PC-3 (cell line): Measurements from ENCODE around the gene EPS8L2. TPM values are rescaled to one million over a fixed set of nuclear protein-coding genes. Genes with fewer than 3 reads are reported as not detected.
"Not testable (repeated sequence)": the region's sequence is repeated elsewhere in the genome, so short reads cannot be mapped to it uniquely, and the experiment has no call there.

Experiments used
- ATAC-seq: fragments of 200-7000 bp; cut with Tn5 transposase; 2 replicates; pipeline ENCODE4 v1.9.1; 2020; ENCODE audit warnings: mild to moderate bottlenecking, moderate library complexity
- BruUV-seq: library from RNA; stranded (reverse); fragments of 400-500 nt; replicated peaks from 2 replicates; lab custom pipeline; 2021; lab: Mats Ljungman, UMichigan
- CTCF ChIA-PET: fragments of 300-600 bp; sonication (Branson Sonifier 250); formaldehyde crosslinking; loops from one replicate; lab custom pipeline; 2022; ENCODE audit warnings: antibody characterized with exemption; lab: Charles Lee
- POLR2A ChIA-PET: fragments of 300-600 bp; sonication (Branson Sonifier 250); formaldehyde crosslinking; loops from one replicate; lab custom pipeline; 2022; ENCODE audit warnings: antibody characterized with exemption; ENCODE audit not compliant: unreplicated experiment; lab: Charles Lee
- DNase-seq: peaks from one replicate; pipeline ENCODE4 v3.0.0-alpha.2; 2015
- H2AFZ ChIP-seq: fragments of 300-600 bp; sonication (generic); 2 replicates; pipeline ENCODE4 v1.6.0; 2016; ENCODE audit warnings: antibody characterized with exemption, low read length
- H3F3A ChIP-seq: fragments of 300-600 bp; sonication (generic); one replicate; pipeline ENCODE4 v1.6.0; 2017; ENCODE audit warnings: antibody characterized with exemption, low read length, control low read depth, mild to moderate bottlenecking; ENCODE audit not compliant: unreplicated experiment
- H3K27ac ChIP-seq: fragments of 300-600 bp; sonication (generic); 2 replicates; pipeline ENCODE4 v1.5.1; 2016; ENCODE audit warnings: mild to moderate bottlenecking, low read length
- H3K27me3 ChIP-seq: fragments of 300-600 bp; sonication (generic); 2 replicates; pipeline ENCODE4 v1.6.1; 2016; ENCODE audit warnings: low read length, mixed read lengths
- H3K36me3 ChIP-seq: fragments of 300-600 bp; sonication (generic); 2 replicates; pipeline ENCODE4 v1.6.1; 2016; ENCODE audit warnings: low read depth, mixed run types, low read length, mixed read lengths
- H3K4me1 ChIP-seq: fragments of 300-600 bp; sonication (generic); 2 replicates; pipeline ENCODE4 v1.5.1; 2016; ENCODE audit warnings: low read length; ENCODE audit not compliant: insufficient read depth
- H3K4me2 ChIP-seq: fragments of 300-600 bp; sonication (generic); 2 replicates; pipeline ENCODE4 v1.6.0; 2016; ENCODE audit warnings: low read length
- H3K4me3 ChIP-seq: fragments of 300-600 bp; sonication (generic); 2 replicates; pipeline ENCODE4 v1.5.1; 2016; ENCODE audit warnings: mild to moderate bottlenecking, low read length, mixed read lengths
- H3K79me2 ChIP-seq: fragments of 300-600 bp; sonication (generic); 2 replicates; pipeline ENCODE4 v1.6.1; 2017; ENCODE audit warnings: low read length, mixed read lengths
- H3K9ac ChIP-seq: fragments of 300-600 bp; sonication (generic); 2 replicates; pipeline ENCODE4 v1.6.0; 2016; ENCODE audit warnings: mild to moderate bottlenecking, low read length
- H3K9me2 ChIP-seq: fragments of 300-600 bp; sonication (generic); replicated peaks from 2 replicates; pipeline ENCODE4 v1.6.1; 2016; ENCODE audit warnings: mixed run types, low read length, mixed read lengths
- H3K9me3 ChIP-seq: fragments of 300-600 bp; sonication (generic); 2 replicates; pipeline ENCODE4 v1.6.1; 2016; ENCODE audit warnings: low read length, mixed read lengths
- H4K20me1 ChIP-seq: fragments of 300-600 bp; sonication (generic); 2 replicates; pipeline ENCODE4 v1.6.1; 2016; ENCODE audit warnings: low read length, mixed read lengths
- EZH2 ChIP-seq: fragments of 300-600 bp; sonication (generic); IDR thresholded peaks from one replicate; pipeline ENCODE4 v1.6.1; 2017; ENCODE audit warnings: antibody characterized with exemption, mild to moderate bottlenecking, low read length; ENCODE audit not compliant: unreplicated experiment
- EZH2phosphoT487 ChIP-seq: fragments of 300-600 bp; sonication (generic); IDR thresholded peaks from 2 replicates; pipeline ENCODE4 v1.6.1; 2018; ENCODE audit warnings: mild to moderate bottlenecking, antibody characterized with exemption, low read length, borderline replicate concordance
- intact Hi-C: fragments of 100-400 bp; cut with micrococcal nuclease; formaldehyde crosslinking; loops from 2 replicates; pipeline ENCODE4 v1.9.0; 2023
- total RNA-seq: library from RNA; depleted of rRNA; stranded (reverse); fragments of >200 nt; gene quantifications from 2 replicates; pipeline ENCODE4 v1.2.3, GENCODE V29; 2014
- TF ChIP-seq, protein P1 (sequence below): fragments of 300-600 bp; sonication (generic); conservative IDR thresholded peaks from 2 replicates; pipeline ENCODE4 v1.5.1; 2017; ENCODE audit warnings: antibody characterized with exemption, low read depth, mild to moderate bottlenecking, low read length

Gene EPS8L2
- total RNA-seq, 1 experiment from 2014 or later: 127 TPM

DNA sequence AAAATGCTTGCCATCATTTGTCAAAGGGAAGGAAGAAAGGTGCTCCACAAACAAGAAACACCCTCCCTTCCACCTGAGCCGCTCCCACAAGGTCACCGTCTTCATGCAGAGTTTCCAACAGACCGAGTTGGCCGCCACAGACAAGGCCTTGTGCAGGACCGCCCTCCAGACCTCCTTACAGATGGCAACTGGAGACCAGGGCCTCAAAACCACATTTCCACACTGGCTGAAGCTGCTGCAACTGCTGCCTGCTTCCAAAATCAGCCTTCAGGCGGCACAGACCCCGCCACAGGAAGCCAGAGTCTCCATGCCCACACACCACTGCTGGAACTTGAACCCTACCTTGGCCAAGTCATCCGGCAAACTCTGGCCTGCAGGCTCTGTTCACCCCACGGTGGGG is 17.4 kb upstream of the EPS8L2 start:
- no peaks in the 10 kb centered on the region for H3K27me3 ChIP-seq
- no peak overlapping the region for H3K9ac ChIP-seq
- no peaks in the 10 kb centered on the region for H3K9me2 ChIP-seq
- ATAC-seq (no peak), DNase-seq (no peak)
- peaks cover 10% of the 10 kb centered on the region for H3K4me1 ChIP-seq
- intact Hi-C loops: no loop called here
- H3K4me3 ChIP-seq: no peak overlapping the region
- H3K79me2 ChIP-seq: peaks cover 38% of the 10 kb centered on the region
- TF ChIP-seq EZH2 (no peak), EZH2phosphoT487 (no peak)
- TF ChIP-seq, protein P1, sequence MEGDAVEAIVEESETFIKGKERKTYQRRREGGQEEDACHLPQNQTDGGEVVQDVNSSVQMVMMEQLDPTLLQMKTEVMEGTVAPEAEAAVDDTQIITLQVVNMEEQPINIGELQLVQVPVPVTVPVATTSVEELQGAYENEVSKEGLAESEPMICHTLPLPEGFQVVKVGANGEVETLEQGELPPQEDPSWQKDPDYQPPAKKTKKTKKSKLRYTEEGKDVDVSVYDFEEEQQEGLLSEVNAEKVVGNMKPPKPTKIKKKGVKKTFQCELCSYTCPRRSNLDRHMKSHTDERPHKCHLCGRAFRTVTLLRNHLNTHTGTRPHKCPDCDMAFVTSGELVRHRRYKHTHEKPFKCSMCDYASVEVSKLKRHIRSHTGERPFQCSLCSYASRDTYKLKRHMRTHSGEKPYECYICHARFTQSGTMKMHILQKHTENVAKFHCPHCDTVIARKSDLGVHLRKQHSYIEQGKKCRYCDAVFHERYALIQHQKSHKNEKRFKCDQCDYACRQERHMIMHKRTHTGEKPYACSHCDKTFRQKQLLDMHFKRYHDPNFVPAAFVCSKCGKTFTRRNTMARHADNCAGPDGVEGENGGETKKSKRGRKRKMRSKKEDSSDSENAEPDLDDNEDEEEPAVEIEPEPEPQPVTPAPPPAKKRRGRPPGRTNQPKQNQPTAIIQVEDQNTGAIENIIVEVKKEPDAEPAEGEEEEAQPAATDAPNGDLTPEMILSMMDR: no peak
- no peaks in the 10 kb centered on the region for H3F3A ChIP-seq
- peaks cover 30% of the 10 kb centered on the region; the same call in 1 of the 2 replicates for H3K36me3 ChIP-seq
- no peaks in the 10 kb centered on the region for H4K20me1 ChIP-seq
- CTCF ChIA-PET: no interaction called here
- no peak overlapping the region for H2AFZ ChIP-seq
- no peaks in the 10 kb centered on the region for H3K9me3 ChIP-seq
- H3K27ac ChIP-seq: no peak overlapping the region
- H3K4me2 ChIP-seq: no peak overlapping the region
- no TSS peak for BruUV-seq
- POLR2A ChIA-PET: no interaction called here

DNA sequence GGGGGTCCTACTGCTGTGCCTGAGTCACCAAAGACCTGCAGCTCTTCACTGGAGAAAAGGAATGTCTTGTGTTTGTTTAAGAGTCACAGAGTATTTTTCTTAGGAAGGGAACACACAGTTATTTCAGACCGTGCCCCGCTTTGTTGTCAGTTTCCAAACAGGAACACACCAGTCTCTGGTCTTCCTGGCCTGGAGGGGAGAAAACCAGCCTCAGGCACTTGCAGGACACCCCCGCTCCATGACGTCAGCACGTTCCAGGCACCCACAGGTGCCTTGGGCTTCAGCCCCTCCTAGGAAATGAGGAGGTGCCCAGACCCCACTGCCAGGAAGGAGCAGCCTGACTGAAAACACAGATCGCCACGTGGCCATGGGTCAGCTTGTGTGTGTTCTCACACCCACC is 16.4 kb upstream of the EPS8L2 start:
- H3K27ac ChIP-seq: no peak overlapping the region
- DNase-seq (no peak), ATAC-seq (no peak)
- ChIA-PET POLR2A (no interaction called here), CTCF (no interaction called here)
- H4K20me1 ChIP-seq: no peaks in the 10 kb centered on the region
- H3F3A ChIP-seq: no peaks in the 10 kb centered on the region
- no peaks in the 10 kb centered on the region for H3K9me3 ChIP-seq
- H3K27me3 ChIP-seq: no peaks in the 10 kb centered on the region
- H3K4me3 ChIP-seq: no peak overlapping the region
- peaks cover 44% of the 10 kb centered on the region for H3K79me2 ChIP-seq
- H3K9me2 ChIP-seq: no peaks in the 10 kb centered on the region
- no peak overlapping the region for H3K4me2 ChIP-seq
- peaks cover 22% of the 10 kb centered on the region; the same call in 1 of the 2 replicates for H3K36me3 ChIP-seq
- H3K9ac ChIP-seq: no peak overlapping the region
- BruUV-seq: no TSS peak
- intact Hi-C loops: no loop called here
- TF ChIP-seq EZH2 (no peak), EZH2phosphoT487 (no peak)
- TF ChIP-seq, protein P1: no peak
- peaks cover 16% of the 10 kb centered on the region for H3K4me1 ChIP-seq
- H2AFZ ChIP-seq: no peak overlapping the region

DNA sequence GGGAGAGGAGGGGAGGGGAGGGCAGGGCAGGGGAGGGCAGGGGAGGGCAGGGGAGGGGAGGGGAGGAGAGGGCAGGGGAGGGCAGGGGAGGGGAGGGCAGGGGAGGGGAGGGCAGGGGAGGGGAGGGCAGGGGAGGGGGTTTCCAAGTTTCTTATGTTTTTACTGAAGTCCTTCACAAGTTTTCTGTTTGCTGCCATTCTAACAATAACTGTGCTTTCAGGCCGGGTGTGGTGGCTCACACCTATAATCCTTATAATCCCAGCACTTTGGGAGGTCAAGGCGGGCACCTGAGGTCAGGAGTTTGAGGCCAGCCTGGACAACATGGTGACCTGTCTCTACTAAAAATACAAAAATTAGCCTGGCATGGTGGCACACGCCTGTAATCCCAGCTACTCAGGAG is 15.8 kb upstream of the EPS8L2 start:
- H3K9me3 ChIP-seq, H3F3A ChIP-seq, H3K9ac ChIP-seq, DNase-seq, H3K4me3 ChIP-seq, H3K9me2 ChIP-seq, ATAC-seq, BruUV-seq, H3K27ac ChIP-seq, POLR2A ChIA-PET, H4K20me1 ChIP-seq, H3K27me3 ChIP-seq, intact Hi-C loops, CTCF ChIA-PET, H3K4me2 ChIP-seq, H2AFZ ChIP-seq: not testable (repeated sequence)
- peaks cover 20% of the 10 kb centered on the region; the same call in 1 of the 2 replicates for H3K36me3 ChIP-seq
- H3K79me2 ChIP-seq: peaks cover 44% of the 10 kb centered on the region
- H3K4me1 ChIP-seq: peaks cover 16% of the 10 kb centered on the region
